ENCODE results near the gene CRYBG3.

GRCh38 chr3:97911459-97911858 is 89.6 kb downstream of the CRYBG3 start:
- TF ChIP-seq EZH2phosphoT487 (IDR thresholded peaks at IDR 0.05; ENCODE audit: insufficient read depth, low read depth) (no peak), EZH2 (IDR thresholded peaks at IDR 0.05; ENCODE audit: insufficient read depth, poor library complexity, severe bottlenecking) (no peak)
